NCI-H526 treated with DMSO at 0.1 percent for 48 hours (cell line): ENCODE results near the gene PNPLA5.
"Not testable (repeated sequence)": the region's sequence is repeated elsewhere in the genome, so short reads cannot be mapped to it uniquely, and the experiment has no call there.

Experiments
- DNase-seq: peaks from one replicate; lab custom pipeline; 2025; lab: John Stamatoyannopoulos, UW

PNPLA5 gene

DNA sequence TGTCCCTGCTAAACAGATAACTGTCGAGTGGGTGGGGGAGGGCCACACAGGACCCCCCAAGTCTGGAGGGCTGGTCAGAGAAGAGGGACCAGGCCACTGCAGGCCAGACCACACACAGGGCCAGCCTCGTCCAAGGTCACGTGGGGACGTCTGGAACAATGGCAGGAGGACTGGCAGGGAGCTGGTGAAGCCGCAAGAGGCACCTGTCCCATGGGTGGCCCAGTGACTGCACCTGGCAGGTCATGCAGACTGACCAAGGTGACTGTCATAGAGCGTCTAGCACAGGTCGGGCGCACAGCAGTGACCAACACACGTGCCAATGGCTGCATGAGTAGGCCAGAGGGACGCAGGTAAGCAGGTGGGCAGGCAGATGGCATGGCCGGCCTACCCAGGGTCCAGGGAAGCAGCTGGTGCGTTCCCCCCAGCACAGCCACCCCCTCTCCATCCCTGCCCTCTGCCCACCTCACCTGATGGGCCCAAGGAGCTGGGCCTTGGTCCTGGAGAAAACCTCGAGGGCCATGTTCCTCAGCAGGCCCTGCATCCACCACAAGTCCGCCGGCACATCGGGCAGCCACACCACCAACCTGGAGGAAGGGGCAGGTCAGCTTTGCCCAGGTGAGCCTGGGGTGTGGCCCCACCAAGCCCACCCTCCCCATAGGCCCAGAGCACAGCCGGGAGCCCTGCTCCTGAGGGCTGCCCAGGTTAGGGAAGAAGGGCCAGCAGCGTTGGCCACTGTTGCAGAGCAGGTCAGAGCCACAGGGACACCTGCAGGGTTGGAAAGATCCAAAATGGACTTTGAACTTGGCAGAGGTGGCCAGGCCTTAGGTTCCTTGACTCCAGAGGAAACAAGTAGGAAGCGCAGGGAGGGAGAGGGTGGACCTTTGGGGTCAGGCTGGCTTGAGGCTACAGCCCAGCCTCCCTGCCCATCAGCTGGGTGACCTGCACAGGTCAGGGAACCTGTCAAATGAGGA, 10.4 kb downstream of the PNPLA5 start:
- no peak for DNase-seq

DNA sequence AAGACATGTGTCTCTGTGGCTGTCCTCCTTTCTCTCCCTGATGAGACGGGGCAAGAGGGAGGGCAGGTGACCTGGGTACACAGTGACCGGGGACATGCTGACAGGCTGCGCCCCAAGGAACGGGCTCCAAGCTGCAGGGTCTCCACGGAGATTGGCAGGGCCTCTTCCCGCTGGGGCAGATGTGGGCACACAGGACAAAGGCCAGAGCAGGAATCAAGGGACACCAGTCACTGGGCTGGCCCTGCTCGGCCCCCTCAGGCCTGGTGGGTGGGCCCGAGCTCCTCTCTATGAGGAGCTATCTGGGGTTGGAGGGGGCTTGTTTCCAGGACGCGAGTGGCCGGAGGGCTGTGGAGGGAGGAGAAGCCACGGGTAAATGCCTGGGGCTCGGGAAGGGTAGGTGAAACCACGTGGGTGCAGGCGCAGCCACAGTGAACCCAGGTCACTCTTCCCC, 11.2 kb downstream of the PNPLA5 start:
- no peak for DNase-seq

DNA sequence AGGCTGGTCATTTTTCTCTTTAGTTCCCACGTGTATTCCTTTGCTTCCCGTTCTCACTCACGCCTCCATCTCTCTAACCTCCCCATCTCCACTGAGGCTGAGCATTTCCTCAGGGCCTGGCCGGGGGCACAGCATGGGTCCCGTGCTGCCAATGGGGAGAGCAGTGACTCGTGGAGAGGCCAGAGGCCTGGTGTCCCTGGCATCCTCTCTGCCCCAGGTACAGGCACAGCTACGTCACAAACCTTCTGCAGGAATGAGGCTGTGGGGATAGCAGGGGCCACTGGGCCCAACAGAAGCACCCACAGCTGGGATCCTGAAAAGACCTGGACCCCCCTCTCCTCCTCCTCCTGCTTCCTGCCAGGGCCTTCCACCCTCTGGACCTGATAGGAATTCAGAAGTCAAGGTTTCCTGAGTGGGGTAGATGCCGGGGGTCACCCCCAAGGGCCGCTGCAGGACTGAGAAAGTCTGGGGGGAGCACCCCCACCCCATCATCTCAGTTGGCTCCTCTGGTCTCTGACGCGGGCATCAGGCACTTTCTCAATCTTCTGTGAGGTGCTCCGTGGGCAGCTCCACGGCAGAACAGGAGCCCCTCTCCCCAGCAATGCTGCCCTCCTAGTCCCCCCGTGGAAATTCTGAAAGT, 11.8 kb downstream of the PNPLA5 start:
- no peak for DNase-seq

DNA sequence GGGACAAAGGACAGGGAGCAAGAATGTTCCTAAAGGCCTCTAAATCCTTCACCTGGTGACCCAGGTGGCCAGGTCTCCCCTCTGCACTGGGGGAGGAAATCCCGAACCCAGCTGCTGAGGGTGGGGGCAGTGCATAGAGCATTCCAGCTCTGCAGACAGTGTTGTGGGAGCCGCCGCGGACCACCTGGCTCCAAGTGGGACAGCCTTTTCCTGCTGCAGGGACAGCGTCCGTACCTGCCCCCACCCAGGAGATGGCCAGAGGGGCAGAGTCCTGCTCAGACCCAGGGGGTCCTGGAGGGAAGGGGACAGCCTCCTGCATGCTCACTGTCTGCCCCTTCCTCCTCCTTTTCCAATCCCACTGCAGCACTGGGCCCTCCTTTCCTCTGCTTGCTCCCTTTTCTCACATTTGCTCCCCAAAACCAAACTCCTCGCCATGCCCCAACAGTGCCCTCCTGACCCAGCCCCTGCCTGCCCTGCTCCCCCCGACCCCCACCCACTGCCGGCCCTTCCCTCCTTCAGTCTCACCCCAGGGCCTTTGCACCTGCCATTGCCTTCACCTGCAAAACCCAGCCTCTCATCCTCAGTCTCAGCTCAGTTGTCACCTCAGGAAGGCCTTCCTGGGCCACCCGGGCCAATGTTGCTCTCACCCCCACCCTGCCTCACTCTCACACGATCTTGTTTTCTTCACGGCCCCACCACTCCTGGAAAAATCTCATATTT, 12.8 kb downstream of the PNPLA5 start:
- DNase-seq, result no peak

DNA sequence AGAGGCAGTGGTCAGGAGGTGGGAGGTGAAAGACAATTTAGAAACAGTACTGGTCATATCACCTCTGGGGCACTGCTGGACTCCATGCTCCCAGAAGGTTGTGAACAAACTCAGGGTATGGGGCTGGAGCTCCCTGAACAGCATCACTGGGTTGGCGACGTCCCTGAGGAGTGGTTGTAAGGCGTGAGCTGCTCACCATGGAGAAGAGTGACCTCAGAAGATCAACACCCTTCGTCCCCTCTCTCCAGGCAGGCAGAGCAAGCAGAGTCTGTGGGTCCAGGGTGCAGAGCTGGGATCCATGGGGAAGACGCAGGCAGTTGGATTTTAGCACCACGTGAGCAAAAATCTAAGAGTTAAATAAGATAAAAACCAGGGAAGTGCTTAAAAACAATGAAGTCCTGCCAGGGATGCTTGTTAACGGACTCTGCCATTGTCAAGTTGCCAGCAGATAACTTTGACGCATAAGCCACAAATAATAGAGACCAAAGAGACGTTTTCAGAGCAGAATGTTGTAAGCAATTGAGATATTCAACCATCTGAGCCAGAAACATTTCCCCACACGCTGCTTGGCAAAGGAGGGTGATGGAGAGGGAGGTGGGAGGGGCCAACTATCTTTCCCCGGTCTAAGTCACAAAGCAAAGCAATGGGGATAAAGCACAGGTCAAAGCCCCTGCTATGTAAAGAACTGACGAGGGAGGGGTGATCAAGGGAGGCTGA, 13.6 kb downstream of the PNPLA5 start:
- no peak for DNase-seq

DNA sequence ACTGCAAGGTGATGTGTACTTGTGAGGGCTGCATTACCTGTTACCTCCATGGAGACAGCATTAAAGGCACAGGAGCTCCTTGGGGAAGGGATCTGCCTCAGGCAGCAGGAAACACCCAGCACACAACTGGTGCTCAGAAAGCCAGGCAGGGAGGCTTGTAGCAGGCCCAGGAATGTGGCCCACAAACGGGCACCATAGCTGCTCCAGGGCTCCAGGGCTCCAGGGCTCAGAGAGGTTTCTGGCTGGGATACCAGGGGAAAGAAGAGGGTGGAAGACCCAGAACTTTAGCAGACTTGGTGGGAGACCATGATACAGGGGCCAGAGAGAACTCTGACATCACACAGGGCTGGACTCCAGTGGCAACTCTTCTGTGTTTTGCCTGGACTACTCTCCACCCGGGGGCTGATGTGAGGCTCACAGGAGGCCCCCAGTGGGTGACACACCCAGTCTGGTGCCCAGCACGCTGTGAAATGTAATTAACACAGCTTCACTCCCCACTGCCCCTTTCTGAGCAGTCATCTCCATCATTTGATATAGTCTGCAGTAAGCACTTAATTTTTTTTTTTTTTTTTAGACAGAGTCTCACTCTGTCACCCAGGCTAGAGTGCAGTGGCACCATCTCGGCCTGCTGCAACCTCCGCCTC, 14.8 kb downstream of the PNPLA5 start:
- no peak for DNase-seq

DNA sequence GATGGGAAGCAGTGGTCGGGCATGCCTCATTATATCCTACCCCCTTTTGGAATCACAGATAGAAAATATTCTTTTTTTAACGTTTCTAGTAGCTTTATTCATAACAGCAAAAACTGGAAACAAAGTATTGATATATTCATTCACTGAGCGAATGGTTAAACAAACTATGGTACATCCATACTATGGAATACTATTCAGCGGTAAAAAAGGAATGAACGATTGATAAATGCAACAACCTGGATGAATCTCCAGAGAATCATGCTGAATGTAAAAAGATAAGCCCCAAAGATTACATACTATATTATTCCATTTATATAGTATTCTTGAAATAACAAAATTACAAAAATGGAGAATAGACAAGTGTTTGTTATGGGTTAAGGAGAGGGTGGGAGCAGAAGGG, 22.0 kb downstream of the PNPLA5 start:
- DNase-seq, result no peak

DNA sequence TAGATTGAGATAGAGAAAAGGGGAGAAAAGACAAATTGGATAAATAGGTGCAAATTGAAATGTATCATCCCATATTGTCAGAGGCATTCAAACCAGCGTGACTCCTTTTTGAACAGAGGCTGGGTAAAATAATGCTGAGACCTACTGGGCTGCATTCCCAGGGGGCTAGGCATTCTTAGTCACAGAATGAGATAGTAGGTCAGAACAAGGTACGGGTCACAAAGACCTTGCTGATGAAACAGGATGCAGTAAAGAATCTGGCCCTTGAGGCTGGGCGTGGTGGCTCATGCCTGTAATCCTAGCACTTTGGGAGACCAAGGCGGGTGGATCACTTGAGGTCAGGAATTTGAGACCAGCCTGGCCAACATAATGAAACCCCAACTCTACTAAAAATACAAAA, 22.8 kb downstream of the PNPLA5 start:
- not testable (repeated sequence) for DNase-seq

DNA sequence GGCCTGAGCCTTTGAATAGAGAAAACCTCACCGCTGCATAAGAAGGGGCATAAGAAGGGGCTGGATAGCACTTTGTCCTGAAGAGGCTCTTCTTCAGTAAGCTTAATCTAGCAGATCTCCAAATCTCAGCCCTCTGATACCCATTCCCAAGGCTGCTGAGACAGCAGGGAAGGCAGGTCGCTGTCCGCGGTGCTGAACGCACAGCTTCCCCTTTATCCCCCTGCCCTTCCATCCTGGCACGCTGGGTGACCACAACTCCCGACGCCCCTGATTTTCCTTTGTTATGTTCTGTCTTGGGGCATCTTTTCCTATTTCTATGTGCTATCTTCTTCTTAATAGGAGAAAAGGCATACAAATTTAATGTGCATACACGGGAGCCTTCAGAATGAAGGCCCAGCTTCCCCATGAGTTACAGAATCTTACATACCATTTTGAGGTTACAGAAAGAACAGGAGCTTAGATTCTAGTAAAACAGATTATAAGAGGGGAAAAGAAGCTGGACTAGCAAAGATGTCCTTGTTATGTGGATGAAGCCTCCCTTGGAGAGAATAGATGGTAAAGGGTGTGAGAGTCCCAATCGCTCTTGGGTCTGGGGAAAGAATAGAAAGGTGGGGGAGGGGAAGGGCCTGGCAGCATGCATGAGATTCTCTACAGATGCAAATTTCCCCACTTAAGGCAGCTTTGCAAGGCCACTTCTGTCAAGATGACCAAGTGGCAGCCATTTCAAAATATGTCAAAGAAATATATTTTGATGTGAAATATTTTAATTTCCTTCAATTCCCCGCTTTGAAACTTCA, 23.8 kb downstream of the PNPLA5 start:
- DNase-seq, result no peak

DNA sequence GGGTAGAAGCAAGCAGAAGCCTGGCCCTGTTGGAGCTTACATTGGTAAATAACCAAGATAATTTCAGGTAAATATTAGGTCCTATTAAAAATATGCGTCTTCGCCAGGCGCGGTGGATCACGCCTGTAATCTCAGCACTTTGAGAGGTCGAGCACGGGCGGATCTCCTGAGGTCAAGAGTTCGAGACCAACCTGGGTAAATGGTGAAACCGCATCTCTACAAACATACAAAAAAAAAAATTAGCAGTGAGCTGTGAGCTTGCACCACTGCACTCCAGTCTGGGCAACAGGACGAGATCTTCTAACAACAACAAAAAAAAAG, 29.0 kb downstream of the PNPLA5 start:
- DNase-seq, result no peak

DNA sequence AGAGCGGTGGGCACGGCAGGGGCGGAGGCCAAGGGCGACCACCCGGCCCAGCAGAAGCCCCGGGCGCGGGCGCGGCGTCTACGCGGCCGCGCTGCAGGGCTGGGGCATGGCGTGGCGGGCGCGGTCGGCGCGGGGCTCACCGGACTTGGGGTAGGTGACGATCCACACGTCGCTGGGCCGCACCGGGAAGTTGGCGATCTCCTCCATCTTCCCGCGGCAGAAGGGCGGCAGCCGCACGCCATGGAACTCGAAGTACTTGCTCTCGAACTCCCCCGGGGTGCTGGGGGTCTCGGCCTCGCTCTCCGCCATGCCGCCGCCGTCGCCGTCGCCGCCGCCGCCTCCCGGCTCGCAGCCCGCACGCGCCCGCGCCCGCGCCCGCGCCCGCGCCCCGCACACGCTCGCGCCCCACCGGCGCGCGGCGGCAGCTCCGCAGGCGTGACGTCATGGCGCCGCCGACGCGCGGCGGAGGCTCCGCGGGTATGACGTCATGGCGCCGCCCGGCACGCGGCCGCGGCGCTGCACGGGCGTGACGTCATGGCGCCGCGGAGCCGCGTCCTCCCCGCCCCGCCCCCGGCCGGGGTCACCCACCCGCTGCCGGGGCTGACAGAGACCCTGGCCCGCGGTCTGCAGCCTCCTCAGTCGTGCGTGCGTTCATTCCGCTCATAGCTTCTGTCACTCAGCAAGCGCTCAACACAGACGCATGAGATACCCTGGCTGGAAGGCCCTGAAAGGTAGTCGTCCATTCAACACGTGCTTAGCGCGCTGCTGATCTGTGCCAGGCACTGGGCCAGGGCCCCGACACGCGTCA, 29.5 kb downstream of the PNPLA5 start, which contains the start of gene SULT4A1:
SULT4A1 (minus strand) TSS at position 440 of the 808 bp plus-strand sequence; CDS start at position 309, 131 bp downstream.
- DNase-seq, result peak; percentile 36

DNA sequence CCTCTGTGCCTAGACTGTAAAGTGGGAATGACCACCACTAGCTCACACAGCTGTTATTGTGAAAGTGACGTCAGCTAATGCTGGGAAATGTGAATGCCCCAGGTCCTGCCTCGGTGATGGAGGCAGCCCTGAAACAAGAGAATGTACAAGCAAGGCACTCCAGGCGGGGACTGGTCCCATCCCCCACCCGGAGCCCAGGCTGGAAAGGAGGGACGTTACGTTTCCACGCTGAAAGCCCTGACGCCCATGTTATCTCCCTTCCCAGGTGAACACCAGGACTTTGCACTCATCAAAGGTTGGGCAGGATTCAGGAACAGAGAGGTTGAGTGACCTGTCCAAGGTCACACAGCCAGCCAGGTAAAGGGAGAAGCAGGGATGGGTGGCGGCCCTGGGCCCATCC, 30.3 kb downstream of the PNPLA5 start:
- DNase-seq, result no peak

DNA sequence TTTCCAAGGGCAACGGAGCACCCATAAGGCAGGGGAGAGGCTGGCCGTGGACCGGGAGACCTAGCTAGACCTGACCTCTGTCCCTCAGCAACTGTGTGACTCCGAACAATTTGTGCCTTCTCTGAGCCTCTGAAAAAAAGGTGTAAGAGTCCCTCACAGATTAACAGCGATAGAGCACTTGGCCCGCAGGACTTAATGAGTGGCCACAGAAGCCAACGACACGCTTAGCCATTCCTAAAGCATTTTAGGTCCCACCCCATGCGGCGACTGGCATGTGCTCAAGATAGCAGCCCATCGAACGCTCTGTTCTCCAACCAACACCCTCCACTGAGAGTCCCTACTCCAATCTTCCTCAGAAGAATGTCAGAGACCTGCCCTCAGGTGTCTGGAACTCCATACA, 31.0 kb downstream of the PNPLA5 start:
- DNase-seq, result no peak

DNA sequence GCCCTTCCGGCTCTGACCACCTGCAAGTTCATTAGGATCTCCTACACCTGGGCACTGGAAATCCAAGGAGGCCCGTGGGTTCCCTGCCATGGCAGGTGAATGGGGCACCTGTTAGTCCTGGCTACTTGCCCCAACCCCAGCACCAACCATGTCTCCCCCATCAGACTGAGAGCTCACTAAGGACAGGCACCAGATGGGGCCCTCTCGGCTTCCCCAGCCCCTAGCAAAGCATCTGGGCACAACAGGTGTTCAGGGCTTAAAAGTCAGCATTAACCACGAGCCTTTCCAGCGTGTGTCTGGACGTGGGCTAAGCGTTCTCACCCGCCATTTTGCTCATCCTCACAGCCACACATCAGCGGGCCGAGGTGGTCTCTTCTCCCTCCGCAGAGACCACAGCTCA, 31.7 kb downstream of the PNPLA5 start:
- DNase-seq, result no peak

DNA sequence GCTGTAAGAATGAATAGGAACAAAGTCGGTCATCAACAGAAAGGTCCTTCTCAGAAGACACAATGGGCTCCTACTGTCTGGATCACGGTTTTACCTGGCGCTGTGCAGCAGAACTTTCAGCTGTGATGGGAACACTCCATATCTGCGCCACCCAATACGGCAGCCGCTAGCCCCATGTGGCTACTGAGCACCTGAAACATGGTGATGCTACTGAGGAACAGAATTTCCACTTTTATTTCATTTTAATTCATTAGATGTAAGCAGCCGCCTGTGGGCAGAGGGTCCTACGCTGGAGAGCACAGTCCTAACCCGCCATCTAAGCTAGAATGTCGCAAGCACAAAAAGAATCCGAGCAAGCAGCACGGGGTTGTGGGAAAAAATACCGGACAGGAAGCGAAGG, 32.2 kb downstream of the PNPLA5 start:
- no peak for DNase-seq

DNA sequence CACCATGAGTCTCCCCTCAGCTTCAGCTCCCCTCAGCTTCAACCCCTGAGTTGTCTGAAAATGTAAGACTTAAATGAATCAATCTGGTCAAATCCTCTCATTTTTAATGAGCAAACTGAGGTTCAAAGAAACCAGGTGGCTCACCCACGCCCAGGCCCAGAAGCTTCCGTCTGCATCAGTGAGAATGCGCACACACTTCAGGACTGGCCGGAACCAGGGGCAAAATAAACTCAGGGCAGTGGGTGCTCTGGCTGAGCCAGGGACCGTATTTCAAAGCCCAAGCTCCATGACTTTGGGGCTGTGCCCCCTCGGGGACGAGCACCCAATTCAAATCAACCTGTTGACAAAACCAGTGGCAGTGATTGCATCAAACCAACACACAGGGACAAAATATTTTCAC, 32.6 kb downstream of the PNPLA5 start:
- DNase-seq, result no peak

DNA sequence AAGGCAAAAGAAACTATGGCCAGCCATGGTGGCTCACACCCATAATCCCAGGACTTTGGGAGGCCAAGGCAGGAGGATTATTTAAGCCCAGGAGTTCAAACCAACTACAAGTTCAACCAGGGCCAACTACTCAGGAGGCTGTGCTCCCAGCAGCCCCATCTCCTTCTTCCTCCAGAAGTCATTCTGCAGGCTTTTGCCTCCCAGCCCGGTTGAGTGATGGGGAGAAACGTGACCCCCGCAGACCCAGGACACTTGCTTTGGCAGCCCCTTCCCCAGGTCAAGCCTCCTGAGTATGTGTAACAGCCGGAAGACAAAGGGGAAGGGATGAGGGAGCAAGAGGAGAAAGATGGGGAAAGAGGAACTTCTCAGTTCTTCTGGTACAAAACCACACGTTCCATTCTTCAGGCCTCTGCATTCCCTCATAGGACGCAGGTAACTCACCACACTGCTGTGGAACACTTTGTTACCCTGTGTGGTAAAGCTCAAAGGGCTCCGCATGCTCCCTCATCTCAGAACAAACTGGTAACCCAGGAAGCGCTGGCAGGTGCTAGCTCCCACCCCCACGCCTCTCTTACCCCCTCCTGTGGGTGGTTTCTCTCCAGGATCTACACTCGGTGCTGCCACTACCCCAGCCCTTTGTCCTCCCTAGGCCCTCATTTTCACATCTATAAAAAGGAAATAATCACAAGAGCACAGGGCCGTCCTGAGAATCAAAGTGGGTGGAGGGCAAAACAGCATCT, 33.5 kb downstream of the PNPLA5 start:
- DNase-seq, result no peak

DNA sequence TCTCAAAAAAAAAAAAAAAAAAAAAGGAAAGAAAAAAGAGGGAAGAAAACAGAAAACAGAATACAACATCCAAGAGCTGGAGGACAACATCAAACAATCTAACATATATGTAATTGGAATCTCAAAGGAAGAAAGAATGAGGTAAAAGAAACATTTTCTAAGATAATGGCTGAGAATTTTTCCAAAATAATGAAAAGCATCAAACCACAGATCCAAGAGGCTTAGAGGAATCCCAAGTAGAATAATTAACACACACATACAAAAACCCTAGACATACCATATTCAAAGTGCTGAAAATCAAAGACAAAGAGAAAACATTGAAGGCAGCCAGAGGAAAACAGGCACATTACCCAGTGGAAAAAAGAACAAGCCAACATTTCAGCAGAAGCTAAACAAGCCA, 34.4 kb downstream of the PNPLA5 start:
- no peak for DNase-seq

DNA sequence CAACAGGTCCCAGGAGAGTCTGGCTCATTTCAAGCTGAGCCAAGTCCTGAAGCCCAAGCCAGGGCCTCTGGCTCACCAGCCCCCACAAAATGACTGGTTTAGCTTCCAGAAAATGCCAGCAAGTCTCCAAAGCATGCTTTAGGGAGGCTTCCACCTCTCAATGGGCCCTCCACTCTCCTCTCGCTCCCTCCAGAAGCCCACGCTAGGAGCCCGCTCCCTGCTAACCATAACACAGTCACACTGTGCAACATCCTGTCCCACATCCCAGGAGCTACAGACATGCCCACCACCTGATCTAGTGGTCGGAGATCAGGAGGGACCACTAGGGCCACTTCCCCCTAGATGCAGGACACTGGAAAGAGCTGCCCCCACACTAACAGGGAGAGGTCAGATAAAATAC, 36.4 kb downstream of the PNPLA5 start:
- no peak for DNase-seq
